Neuronal stem cell (in vitro differentiated cells): ENCODE measurements around the gene MTRF1L.

Source experiments
- DNase-seq: peaks from one replicate; pipeline ENCODE4 v3.0.0-alpha.2; 2013; ENCODE audit warnings: low spot score
- H2AFZ ChIP-seq: one replicate; pipeline ENCODE4 v1.6.1; 2013; ENCODE audit warnings: mild to moderate bottlenecking, low read length, inconsistent platforms
- H2AK5ac ChIP-seq: 2 replicates; pipeline ENCODE4 v1.6.1; 2013; ENCODE audit warnings: low read depth, mild to moderate bottlenecking, inconsistent platforms, low read length, moderate library complexity, mixed read lengths
- H2BK120ac ChIP-seq: 2 replicates; pipeline ENCODE4 v1.6.1; 2013; ENCODE audit warnings: low read depth, mild to moderate bottlenecking, inconsistent platforms, low read length, moderate library complexity, mixed read lengths
- H2BK12ac ChIP-seq: one replicate; pipeline ENCODE4 v1.6.1; 2013; ENCODE audit warnings: low read length, inconsistent platforms
- H2BK15ac ChIP-seq: 2 replicates; pipeline ENCODE4 v1.6.1; 2013; ENCODE audit warnings: mild to moderate bottlenecking, low read length, inconsistent platforms, mixed read lengths
- H2BK5ac ChIP-seq: one replicate; pipeline ENCODE4 v1.6.1; 2013; ENCODE audit warnings: inconsistent platforms, mild to moderate bottlenecking, low read length, moderate library complexity
- H3K14ac ChIP-seq: one replicate; pipeline ENCODE4 v1.6.1; 2013; ENCODE audit warnings: low read length, inconsistent platforms
- H3K18ac ChIP-seq: 2 replicates; pipeline ENCODE4 v1.6.1; 2013; ENCODE audit warnings: low read length, inconsistent platforms
- H3K23ac ChIP-seq: 2 replicates; pipeline ENCODE4 v1.6.1; 2013; ENCODE audit warnings: low read depth, mild to moderate bottlenecking, mixed read lengths, low read length, inconsistent platforms; ENCODE audit not compliant: poor library complexity
- H3K27ac ChIP-seq: replicated peaks from 3 replicates; pipeline ENCODE4 v1.5.1; 2013; ENCODE audit warnings: low read length, inconsistent platforms
- H3K27me3 ChIP-seq, 3 experiments: 2 replicates each; pipeline ENCODE4 v1.6.1; 2013; ENCODE audit warnings: low read length in 3 of 3, mild to moderate bottlenecking in 2 of 3, inconsistent platforms in 1 of 3, low read depth in 1 of 3, mixed read lengths in 1 of 3, moderate library complexity in 1 of 3; ENCODE audit not compliant: control insufficient read depth in 3 of 3, insufficient read depth in 3 of 3
- H3K36me3 ChIP-seq, 2 donors: replicated peaks in 1 of 2; 2 replicates each; pipeline ENCODE4 v1.6.1; 2013; ENCODE audit warnings: low read length in 2 of 2; ENCODE audit not compliant: control insufficient read depth in 2 of 2, insufficient read depth in 2 of 2
- H3K4ac ChIP-seq: 2 replicates; pipeline ENCODE4 v1.6.1; 2013; ENCODE audit warnings: inconsistent platforms, mild to moderate bottlenecking, low read length, moderate library complexity
- H3K4me1 ChIP-seq, 2 donors: 1 replicate in 1 of 2; 2 replicates in 1 of 2; pipeline ENCODE4 v1.6.1; 2013; ENCODE audit warnings: low read length in 2 of 2, low read depth in 1 of 2; ENCODE audit not compliant: control insufficient read depth in 2 of 2, insufficient read depth in 1 of 2
- H3K4me2 ChIP-seq: one replicate; pipeline ENCODE4 v1.6.1; 2013; ENCODE audit warnings: mild to moderate bottlenecking, low read length, inconsistent platforms; ENCODE audit not compliant: insufficient read depth, poor library complexity, severe bottlenecking
- H3K4me3 ChIP-seq, 2 donors: 2 replicates each; pipeline ENCODE4 v1.5.1; 2013; ENCODE audit warnings: low read length in 2 of 2, mild to moderate bottlenecking in 2 of 2, inconsistent platforms in 1 of 2, moderate library complexity in 1 of 2
- H3K79me1 ChIP-seq: one replicate; pipeline ENCODE4 v1.6.1; 2013; ENCODE audit warnings: low read depth, mild to moderate bottlenecking, inconsistent platforms, low read length, moderate library complexity
- H3K9ac ChIP-seq: one replicate; pipeline ENCODE4 v1.6.1; 2013; ENCODE audit warnings: mild to moderate bottlenecking, low read depth, low read length, inconsistent platforms; ENCODE audit not compliant: poor library complexity
- H3K9me3 ChIP-seq, 2 donors: replicated peaks in 1 of 2; 2 replicates each; pipeline versions ENCODE3 to v1.6.1; 2013; ENCODE audit warnings: low read length in 2 of 2, mild to moderate bottlenecking in 2 of 2, inconsistent platforms in 1 of 2, low read depth in 1 of 2, mixed read lengths in 1 of 2, moderate library complexity in 1 of 2; ENCODE audit not compliant: control insufficient read depth in 2 of 2, insufficient read depth in 1 of 2
- H4K8ac ChIP-seq: one replicate; pipeline ENCODE4 v1.6.1; 2013; ENCODE audit warnings: low read depth, mild to moderate bottlenecking, inconsistent platforms, low read length, moderate library complexity
- H4K91ac ChIP-seq: one replicate; pipeline ENCODE4 v1.6.1; 2013; ENCODE audit warnings: low read length, low read depth, mild to moderate bottlenecking, inconsistent platforms; ENCODE audit not compliant: poor library complexity
- WGBS, 2 donors: extraction: QIAGEN DNeasy Blood & Tissue Kit; methylation state at CpG; one replicate each; pipeline ENCODE4 v1.1.7; 2013; ENCODE audit warnings: missing lambda C conversion rate in 2 of 2, mixed read lengths in 1 of 2; ENCODE audit not compliant: insufficient read length in 2 of 2, insufficient replicate concordance in 1 of 2; ENCODE audit errors: extremely low coverage in 2 of 2; 5-methylcytosine and 5-hydroxymethylcytosine counted together

Gene MTRF1L

DNA sequence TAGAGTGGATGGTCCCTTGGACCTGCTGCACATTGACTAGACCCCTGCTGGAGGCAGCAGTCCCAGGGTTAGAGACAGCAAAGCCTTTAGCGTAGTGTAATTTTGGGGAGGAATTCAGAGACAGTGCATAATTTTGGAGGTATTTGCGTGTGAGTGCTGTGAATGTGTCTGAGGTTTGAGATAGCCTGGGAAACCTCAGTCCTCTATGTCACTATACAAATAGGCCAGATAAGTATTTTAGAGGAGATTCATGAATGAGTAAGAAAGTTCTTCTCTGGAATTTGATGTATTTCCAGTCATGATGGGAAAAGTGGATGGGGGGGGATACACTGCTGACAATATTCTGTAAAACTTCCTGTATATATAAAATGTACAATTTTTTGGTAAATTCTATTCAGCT lies 25.8 kb upstream of the MTRF1L start:
- no peak overlapping the region for H3K4ac ChIP-seq
- H3K27me3 ChIP-seq = no peaks in the 10 kb centered on the region
- no peak overlapping the region for H3K4me2 ChIP-seq
- no peak overlapping the region for H2AFZ ChIP-seq
- no peaks in the 10 kb centered on the region for H3K79me1 ChIP-seq
- no peak overlapping the region for H2BK120ac ChIP-seq
- H3K27ac ChIP-seq = no peak overlapping the region
- no peak overlapping the region for H2BK12ac ChIP-seq
- no peak overlapping the region for H3K18ac ChIP-seq
- no peaks in the 10 kb centered on the region for H3K9me3 ChIP-seq
- H2BK5ac ChIP-seq = no peak overlapping the region
- no peak overlapping the region for H3K14ac ChIP-seq
- H3K9ac ChIP-seq = no peak overlapping the region
- DNase-seq = no peak
- H3K4me3 ChIP-seq = no peak overlapping the region
- no peaks in the 10 kb centered on the region for H3K4me1 ChIP-seq
- no peak overlapping the region for H2AK5ac ChIP-seq
- no peak overlapping the region for H4K8ac ChIP-seq
- no peak overlapping the region for H4K91ac ChIP-seq
- H2BK15ac ChIP-seq = no peak overlapping the region
- H3K23ac ChIP-seq = no peak overlapping the region
- no CpG with 5 or more reads among the region's 2 CpGs for WGBS, 2 donors
- no peaks in the 10 kb centered on the region for H3K36me3 ChIP-seq

DNA sequence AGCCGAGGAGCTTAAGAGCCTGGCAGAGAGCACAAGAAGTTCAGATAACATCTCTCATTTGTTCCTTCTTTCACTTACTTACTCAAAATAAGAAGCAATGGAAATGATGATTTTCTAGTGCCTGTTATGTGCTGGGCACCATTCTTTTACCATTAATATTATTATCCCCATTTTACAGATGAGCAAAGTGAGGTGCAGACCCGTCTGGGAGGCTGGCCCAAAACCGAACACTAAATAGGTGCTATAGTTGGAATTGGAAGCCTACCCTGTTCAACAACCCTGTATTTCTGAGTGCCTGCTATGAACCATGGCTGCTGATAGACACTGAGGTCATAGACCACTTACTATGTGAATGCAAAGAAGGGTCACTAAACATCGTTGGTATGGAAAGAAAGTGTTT lies 25.0 kb upstream of the MTRF1L start:
- H2BK5ac ChIP-seq = no peak overlapping the region

DNA sequence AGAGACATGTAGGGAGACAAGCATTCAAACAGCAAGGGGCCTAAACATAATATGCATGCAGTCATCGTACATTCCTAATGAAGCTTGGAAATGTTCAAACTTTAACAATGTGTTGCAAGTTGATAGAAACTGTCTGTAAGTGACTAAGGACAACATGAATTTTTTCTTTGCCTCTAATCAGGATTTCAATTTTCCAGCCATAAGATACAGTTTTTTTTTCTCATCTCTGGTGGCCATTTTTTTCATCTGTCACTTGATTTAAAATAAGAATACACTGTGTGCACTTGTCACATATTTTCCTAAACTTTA lies 22.2 kb upstream of the MTRF1L start:
- Histone ChIP-seq H3K9ac (no peak overlapping the region), H3K18ac (no peak overlapping the region), H3K14ac (no peak overlapping the region), H3K27me3 (no peaks in the 10 kb centered on the region), H2BK120ac (no peak overlapping the region), H3K23ac (no peak overlapping the region), H4K8ac (no peak overlapping the region), H2BK15ac (no peak overlapping the region), H2BK5ac (no peak overlapping the region), H3K79me1 (no peaks in the 10 kb centered on the region), H4K91ac (no peak overlapping the region), H3K9me3 (no peaks in the 10 kb centered on the region), H3K4me2 (no peak overlapping the region), H3K4ac (no peak overlapping the region), H3K4me3 (no peak overlapping the region), H3K4me1 (no peaks in the 10 kb centered on the region), H2AFZ (no peak overlapping the region), H2BK12ac (no peak overlapping the region), H2AK5ac (no peak overlapping the region), H3K36me3 (peaks cover 0 to 2% of the 10 kb centered on the region in 2 donors), H3K27ac (no peak overlapping the region)
- WGBS, 2 donors = no CpG with 5 or more reads among the region's 1 CpG
- no peak for DNase-seq

More for the DNA sequence above, 25.0 kb upstream of the MTRF1L start:
- Histone ChIP-seq H3K27ac (no peak overlapping the region), H3K4me1 (no peaks in the 10 kb centered on the region), H2BK120ac (no peak overlapping the region), H2BK15ac (no peak overlapping the region), H2AFZ (no peak overlapping the region), H3K4me2 (no peak overlapping the region), H3K79me1 (no peaks in the 10 kb centered on the region), H4K91ac (no peak overlapping the region), H3K4ac (no peak overlapping the region), H3K36me3 (no peaks in the 10 kb centered on the region), H3K27me3 (no peaks in the 10 kb centered on the region), H3K23ac (no peak overlapping the region), H2AK5ac (no peak overlapping the region), H2BK12ac (no peak overlapping the region), H3K9ac (no peak overlapping the region), H3K14ac (no peak overlapping the region), H3K4me3 (no peak overlapping the region), H4K8ac (peak overlapping the region; percentile 65), H3K9me3 (no peaks in the 10 kb centered on the region), H3K18ac (no peak overlapping the region)
- no CpG with 5 or more reads among the region's 4 CpGs for WGBS, 2 donors
- no peak for DNase-seq

DNA sequence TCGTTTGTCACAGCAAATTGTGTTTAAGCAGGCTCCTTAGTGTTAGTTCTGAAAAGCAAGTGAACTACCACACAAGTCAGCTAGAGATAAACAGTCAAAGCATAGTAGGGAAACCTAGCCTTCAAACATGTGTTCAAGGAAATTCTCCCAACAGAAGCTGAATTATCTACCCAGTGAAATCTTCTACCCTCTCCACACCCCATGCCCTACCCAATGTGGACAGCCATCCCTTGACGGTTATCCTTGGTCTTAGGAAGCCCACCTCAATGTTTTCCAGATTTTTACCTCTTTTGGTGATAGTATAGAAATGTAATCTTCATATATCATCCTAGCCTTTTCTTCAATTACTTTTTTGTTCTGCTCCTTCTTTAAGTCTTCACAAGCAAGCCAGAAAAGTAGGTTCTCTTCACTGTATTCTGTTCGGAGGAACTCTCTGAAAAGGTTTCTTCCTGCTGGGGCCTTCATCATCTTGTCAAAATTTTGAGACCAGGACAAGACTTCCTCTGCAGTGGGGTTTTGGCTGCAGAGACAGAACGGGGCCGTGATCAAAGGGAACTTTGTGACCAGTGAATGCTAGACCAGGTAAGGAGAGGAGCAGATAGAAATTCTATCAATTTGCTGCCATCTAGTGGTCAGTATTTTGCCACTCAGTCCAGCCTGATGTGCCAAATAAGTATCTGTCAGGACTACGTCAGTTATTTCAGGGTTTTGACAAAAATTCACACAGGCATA lies 21.6 kb upstream of the MTRF1L start:
- Histone ChIP-seq H3K36me3 (peaks cover 0 to 2% of the 10 kb centered on the region in 2 donors), H4K91ac (no peak overlapping the region), H3K4me2 (no peak overlapping the region), H3K9me3 (no peaks in the 10 kb centered on the region), H3K79me1 (no peaks in the 10 kb centered on the region), H3K27ac (no peak overlapping the region), H4K8ac (no peak overlapping the region), H3K14ac (no peak overlapping the region), H2BK120ac (no peak overlapping the region), H3K18ac (no peak overlapping the region), H2AFZ (no peak overlapping the region), H3K4ac (no peak overlapping the region), H3K4me1 (no peaks in the 10 kb centered on the region), H2BK15ac (no peak overlapping the region), H2AK5ac (no peak overlapping the region), H3K23ac (no peak overlapping the region), H3K27me3 (no peaks in the 10 kb centered on the region), H2BK12ac (no peak overlapping the region), H2BK5ac (no peak overlapping the region), H3K4me3 (no peak overlapping the region), H3K9ac (no peak overlapping the region)
- no CpG with 5 or more reads among the region's 6 CpGs for WGBS, 2 donors
- peak; percentile 38 for DNase-seq
